CD14-positive monocyte (primary cell): ENCODE data around the gene ENKD1. TPM values are rescaled to one million over a fixed set of nuclear protein-coding genes. Genes with fewer than 3 reads are reported as not detected.

Experiments used
- DNase-seq, 3 donors: peaks; one replicate each; pipeline ENCODE4 v3.0.0-alpha.2; 2011 to 2022
- H2AFZ ChIP-seq: 2 replicates; pipeline ENCODE4 v1.6.0; 2012; ENCODE audit warnings: mild to moderate bottlenecking, low read depth, low read length, inconsistent platforms; ENCODE audit not compliant: insufficient read depth, poor library complexity, severe bottlenecking
- H3K27ac ChIP-seq, 2 donors: 1 replicate in 1 of 2; 2 replicates in 1 of 2; pipeline ENCODE4 v1.5.1; 2012 to 2013; ENCODE audit warnings: low read length in 2 of 2, control low read depth in 1 of 2, inconsistent platforms in 1 of 2, low read depth in 1 of 2, mild to moderate bottlenecking in 1 of 2
- H3K27me3 ChIP-seq, 2 donors: one replicate each; pipeline versions ENCODE4 v1.6.0 to v1.6.1; 2011 to 2013; ENCODE audit warnings: low read length in 2 of 2; ENCODE audit not compliant: control insufficient read depth in 2 of 2, insufficient read depth in 2 of 2
- H3K36me3 ChIP-seq, 2 donors: replicated peaks in 1 of 2; 1 replicate in 1 of 2; 2 replicates in 1 of 2; pipeline versions ENCODE4 v1.5.1 to v1.6.1; 2012 to 2013; ENCODE audit warnings: low read length in 2 of 2, control low read depth in 1 of 2, inconsistent platforms in 1 of 2, mild to moderate bottlenecking in 1 of 2; ENCODE audit not compliant: insufficient read depth in 2 of 2, control insufficient read depth in 1 of 2
- H3K4me1 ChIP-seq, 2 donors: 1 replicate in 1 of 2; 2 replicates in 1 of 2; pipeline versions ENCODE4 v1.5.1 to v1.6.1; 2012 to 2013; ENCODE audit warnings: low read length in 2 of 2, control low read depth in 1 of 2, inconsistent platforms in 1 of 2, mild to moderate bottlenecking in 1 of 2, moderate library complexity in 1 of 2; ENCODE audit not compliant: insufficient read depth in 2 of 2, control insufficient read depth in 1 of 2
- H3K4me2 ChIP-seq: replicated peaks from 2 replicates; pipeline ENCODE3; 2012; ENCODE audit warnings: low read length, moderate library complexity, mild to moderate bottlenecking; ENCODE audit not compliant: poor library complexity, severe bottlenecking; ENCODE audit errors: extremely low read depth
- H3K4me3 ChIP-seq, 3 experiments: fragments of 200-600 bp in 1 of 3; sonication (generic) in 1 of 3; replicated peaks in 1 of 3; 1 replicate in 2 of 3; 2 replicates in 1 of 3; pipeline ENCODE4 v1.5.1; 2011 to 2013; ENCODE audit warnings: low read length in 3 of 3, mild to moderate bottlenecking in 3 of 3, control low read depth in 2 of 3, low read depth in 2 of 3, inconsistent platforms in 1 of 3, moderate library complexity in 1 of 3
- H3K79me2 ChIP-seq: 2 replicates; pipeline ENCODE4 v1.6.0; 2012; ENCODE audit warnings: mild to moderate bottlenecking, control low read depth, inconsistent platforms, low read length, moderate library complexity; ENCODE audit not compliant: insufficient read depth
- H3K9ac ChIP-seq: 2 replicates; pipeline ENCODE4 v1.6.0; 2017; ENCODE audit warnings: low read length, mild to moderate bottlenecking; ENCODE audit not compliant: insufficient read depth, poor library complexity, severe bottlenecking
- H3K9me3 ChIP-seq, 2 donors: replicated peaks in 1 of 2; 1 replicate in 1 of 2; 2 replicates in 1 of 2; pipeline versions ENCODE4 v1.5.1 to v1.6.1; 2012 to 2013; ENCODE audit warnings: low read length in 2 of 2, control low read depth in 1 of 2; ENCODE audit not compliant: control insufficient read depth in 1 of 2, insufficient read depth in 1 of 2
- H4K20me1 ChIP-seq: 2 replicates; pipeline ENCODE4 v1.6.0; 2012; ENCODE audit warnings: mild to moderate bottlenecking, low read length, control low read depth, moderate library complexity; ENCODE audit not compliant: insufficient read depth
- H3K27ac Mint-ChIP-seq, 7 donors: one replicate each; pipeline ENCODE4 v1.8.0; 2020; ENCODE audit warnings: mild to moderate bottlenecking in 7 of 7, mixed read lengths in 7 of 7, moderate library complexity in 6 of 7, inconsistent platforms in 2 of 7
- H3K27me3 Mint-ChIP-seq, 3 donors: one replicate each; pipeline ENCODE4 v1.8.0; 2021 to 2022; ENCODE audit warnings: low read depth in 3 of 3, mild to moderate bottlenecking in 3 of 3, mixed read lengths in 3 of 3, moderate library complexity in 3 of 3, inconsistent platforms in 1 of 3
- H3K36me3 Mint-ChIP-seq, 2 donors: one replicate each; pipeline ENCODE4 v1.8.0; 2020; ENCODE audit warnings: mixed read lengths in 2 of 2, inconsistent platforms in 1 of 2, mild to moderate bottlenecking in 1 of 2
- H3K4me1 Mint-ChIP-seq: one replicate; pipeline ENCODE4 v1.8.0; 2020; ENCODE audit warnings: mild to moderate bottlenecking, mixed read lengths
- H3K4me3 Mint-ChIP-seq, 2 donors: one replicate each; pipeline ENCODE4 v1.8.0; 2020; ENCODE audit warnings: mild to moderate bottlenecking in 2 of 2, mixed read lengths in 2 of 2, moderate library complexity in 1 of 2
- H3K9me3 Mint-ChIP-seq, 7 donors: one replicate each; pipeline ENCODE4 v1.8.0; 2020 to 2022; ENCODE audit warnings: mixed read lengths in 7 of 7, mild to moderate bottlenecking in 6 of 7, moderate library complexity in 6 of 7, inconsistent platforms in 2 of 7
- CTCF ChIP-seq: fragments of 200-600 bp; IDR thresholded peaks from one replicate; pipeline ENCODE4 v1.8.0; 2022; ENCODE audit warnings: antibody characterized with exemption, mild to moderate bottlenecking
- WGBS: methylation state at CpG from one replicate; pipeline ENCODE4 v1.1.5; 2013; ENCODE audit warnings: missing lambda C conversion rate; ENCODE audit not compliant: insufficient coverage; 5-methylcytosine and 5-hydroxymethylcytosine counted together
- intact Hi-C, 2 donors: fragments of 100-400 bp; cut with micrococcal nuclease; formaldehyde crosslinking; loops; one replicate each; pipeline versions ENCODE4 v1.15.0 to v1.15.1; 2023
- polyA plus RNA-seq, 3 donors: library from polyadenylated mRNA; depleted of rRNA in 1 of 3; unstranded in 2 of 3; stranded (reverse) in 1 of 3; fragments of 300-500 nt in 2 of 3; fragments of >200 nt in 1 of 3; fragmentation: Illumina TruSeq in 2 of 3; gene quantifications; 1 replicate in 2 of 3; 2 replicates in 1 of 3; pipeline ENCODE4 v1.2.3, GENCODE V29; 2012 to 2021

ENKD1 gene
- polyA plus RNA-seq, 3 donors: 0.92 to 6.2 (median 3.2) TPM

GRCh38 chr16:67676516-67676915 lies 10.0 kb upstream of the ENKD1 start:
- no peak for TF ChIP-seq CTCF
- H3K4me2 ChIP-seq: no peak overlapping the region
- H4K20me1 ChIP-seq: no peaks in the 10 kb centered on the region
- no peaks in the 10 kb centered on the region for H3K27me3 ChIP-seq
- intact Hi-C loops: loop anchor here in 1 of 2 donors (10.0 kb wide), 1 partner anchor 548 kb away; no protein-coding TSS in a partner anchor
- H3K79me2 ChIP-seq: no peaks in the 10 kb centered on the region
- no peak overlapping the region for H3K4me3 Mint-ChIP-seq
- peaks cover 18 to 20% of the 10 kb centered on the region in 2 donors for H3K4me1 ChIP-seq
- H2AFZ ChIP-seq: no peak overlapping the region
- 80% methylated on average over 1 of the region's 4 CpGs for WGBS
- H3K27ac Mint-ChIP-seq: no peak overlapping the region
- no peak overlapping the region for H3K9ac ChIP-seq
- no peak overlapping the region for H3K4me3 ChIP-seq
- H3K4me1 Mint-ChIP-seq: peaks cover 27% of the 10 kb centered on the region
- H3K36me3 ChIP-seq: peaks cover 2 to 6% of the 10 kb centered on the region in 2 donors
- H3K27me3 Mint-ChIP-seq: peaks cover 0 to 2% (median 2%) of the 10 kb centered on the region in 3 donors
- no peak overlapping the region for H3K27ac ChIP-seq
- H3K9me3 ChIP-seq: no peaks in the 10 kb centered on the region
- H3K36me3 Mint-ChIP-seq: peaks cover 15 to 32% of the 10 kb centered on the region in 2 donors
- no peaks in the 10 kb centered on the region for H3K9me3 Mint-ChIP-seq
- no peak for DNase-seq

- Histone ChIP-seq H3K9ac (no peak overlapping the region), H3K4me1 (peaks cover 18 to 20% of the 10 kb centered on the region in 2 donors), H3K4me2 (no peak overlapping the region), H3K9me3 (no peaks in the 10 kb centered on the region), H3K4me3 (no peak overlapping the region), H2AFZ (no peak overlapping the region), H4K20me1 (no peaks in the 10 kb centered on the region), H3K27me3 (no peaks in the 10 kb centered on the region), H3K36me3 (peaks cover 2 to 6% of the 10 kb centered on the region in 2 donors), H3K27ac (no peak overlapping the region), H3K79me2 (no peaks in the 10 kb centered on the region)
- no peak for TF ChIP-seq CTCF
- DNase-seq: no peak
- H3K4me1 Mint-ChIP-seq: peaks cover 27% of the 10 kb centered on the region
- no peak overlapping the region for H3K27ac Mint-ChIP-seq
- WGBS: 97% methylated on average over 4 of the region's 7 CpGs
- peaks cover 15 to 29% of the 10 kb centered on the region in 2 donors for H3K36me3 Mint-ChIP-seq
- peaks cover 0 to 2% (median 2%) of the 10 kb centered on the region in 3 donors for H3K27me3 Mint-ChIP-seq
- no peaks in the 10 kb centered on the region for H3K9me3 Mint-ChIP-seq
- intact Hi-C loops: loop anchor here in 1 of 2 donors (10.0 kb wide), 1 partner anchor 549 kb away; no protein-coding TSS in a partner anchor
- no peak overlapping the region for H3K4me3 Mint-ChIP-seq
Observed at GRCh38 chr16:67675999-67676398, 9.4 kb upstream of the ENKD1 start.
